Body of pancreas (tissue), 4 donors: ENCODE measurements around the gene MYDGF. TPM values are rescaled to one million over a fixed set of nuclear protein-coding genes. Genes with fewer than 3 reads are reported as not detected.

Experiments
- ATAC-seq: fragments of 150-250 bp; one replicate; pipeline ENCODE4 v1.9.1; 2016
- DNase-seq, 4 donors: peaks; one replicate each; pipeline ENCODE4 v3.0.0-alpha.2; 2019
- H3K27ac ChIP-seq, 4 donors: fragments of 200-600 bp; sonication (generic); 1 replicate in 3 of 4; 2 replicates in 1 of 4; pipeline versions ENCODE4 v1.5.1 to v1.6.1; 2016 to 2019; ENCODE audit warnings: mild to moderate bottlenecking in 1 of 4, mixed read lengths in 1 of 4, moderate library complexity in 1 of 4
- H3K27me3 ChIP-seq, 2 donors: fragments of 200-600 bp; sonication (generic); one replicate each; pipeline ENCODE4 v1.6.0; 2016; ENCODE audit warnings: mild to moderate bottlenecking in 1 of 2
- H3K36me3 ChIP-seq, 2 donors: fragments of 200-600 bp; sonication (generic); replicated peaks in 1 of 2; 2 replicates each; pipeline ENCODE4 v1.5.1; 2016; ENCODE audit warnings: low read depth in 2 of 2; ENCODE audit not compliant: insufficient read depth in 1 of 2
- H3K4me1 ChIP-seq: fragments of 200-600 bp; sonication (generic); one replicate; pipeline ENCODE4 v1.6.0; 2016
- H3K4me3 ChIP-seq, 2 donors: fragments of 200-600 bp; sonication (generic); 1 replicate in 1 of 2; 2 replicates in 1 of 2; pipeline ENCODE4 v1.5.1; 2016 to 2019
- H3K9me3 ChIP-seq, 3 donors: fragments of 200-600 bp; sonication (generic); 1 replicate in 2 of 3; 2 replicates in 1 of 3; pipeline ENCODE4 v1.5.1; 2016
- POLR2A ChIP-seq, 3 donors: fragments of 450-650 bp; IDR thresholded peaks; one replicate each; pipeline ENCODE4 v1.6.1; 2016; ENCODE audit warnings: antibody characterized with exemption in 3 of 3, mild to moderate bottlenecking in 2 of 3
- WGBS, 2 donors: methylation state at CpG; one replicate each; pipeline ENCODE4 v1.1.5; 2017; 5-methylcytosine and 5-hydroxymethylcytosine counted together
- intact Hi-C: fragments of 100-400 bp; cut with DNase I; formaldehyde crosslinking; loops from one replicate; pipeline ENCODE4 v1.15.1; 2023
- total RNA-seq, 2 donors: library from RNA; depleted of rRNA; stranded (reverse); fragments of >200 nt; gene quantifications; one replicate each; pipeline ENCODE4 v1.1.0, GENCODE V29; 2016
- TF ChIP-seq, protein P1 (sequence below), 7 experiments: fragments of 450-650 bp in 4 of 7; fragments of 200-600 bp in 3 of 7; sonication (generic) in 3 of 7; IDR thresholded peaks; one replicate each; pipeline ENCODE4 v1.5.1; 2016 to 2019; ENCODE audit warnings: antibody characterized with exemption in 7 of 7

The MYDGF gene
- total RNA-seq, 2 donors from 2014 or later = 42.5 to 50.1 TPM

DNA sequence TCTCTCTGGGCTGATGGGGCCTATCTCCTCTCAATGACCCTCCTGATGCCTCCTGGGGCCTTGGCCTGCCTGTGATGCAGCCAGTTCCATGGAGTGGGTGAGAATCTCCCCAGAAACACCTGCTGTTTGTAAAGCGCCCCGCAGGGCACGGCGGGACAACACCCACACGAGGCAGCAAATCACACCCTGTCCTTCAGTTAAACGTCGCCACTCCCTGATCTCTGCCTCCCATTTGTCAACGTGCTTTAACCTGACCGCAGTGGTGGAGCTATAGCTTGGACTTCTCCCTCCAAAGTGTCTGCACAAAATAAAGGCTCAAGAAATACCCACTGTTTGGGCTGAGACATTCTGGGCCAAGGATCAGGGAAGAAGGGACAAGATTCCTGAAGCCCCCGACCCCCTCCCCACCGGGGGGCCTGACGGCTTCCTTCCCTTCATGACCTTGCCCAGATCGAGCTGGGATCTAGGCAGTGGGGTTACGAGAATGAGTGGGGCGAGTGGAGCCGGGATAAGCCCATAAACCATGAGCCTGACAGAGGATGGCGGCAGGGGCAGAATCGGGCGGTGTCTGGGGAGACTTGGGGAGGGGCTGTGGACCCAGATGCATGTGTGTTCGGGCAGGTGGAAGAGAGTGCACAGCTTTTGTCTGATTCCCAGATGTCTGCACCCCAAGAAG is 8.0 kb downstream of the MYDGF start:
- 85 to 97% methylated on average over 6 to 20 of the region's 20 CpGs for WGBS, 2 donors
- intact Hi-C loops = no loop called here
- Histone ChIP-seq H3K27ac (no peak overlapping the region), H3K4me1 (no peaks in the 10 kb centered on the region), H3K36me3 (peaks cover 27 to 45% of the 10 kb centered on the region in 2 donors), H3K27me3 (no peaks in the 10 kb centered on the region), H3K9me3 (no peaks in the 10 kb centered on the region), H3K4me3 (no peak overlapping the region)
- no peak for DNase-seq
- TF ChIP-seq, protein P1, sequence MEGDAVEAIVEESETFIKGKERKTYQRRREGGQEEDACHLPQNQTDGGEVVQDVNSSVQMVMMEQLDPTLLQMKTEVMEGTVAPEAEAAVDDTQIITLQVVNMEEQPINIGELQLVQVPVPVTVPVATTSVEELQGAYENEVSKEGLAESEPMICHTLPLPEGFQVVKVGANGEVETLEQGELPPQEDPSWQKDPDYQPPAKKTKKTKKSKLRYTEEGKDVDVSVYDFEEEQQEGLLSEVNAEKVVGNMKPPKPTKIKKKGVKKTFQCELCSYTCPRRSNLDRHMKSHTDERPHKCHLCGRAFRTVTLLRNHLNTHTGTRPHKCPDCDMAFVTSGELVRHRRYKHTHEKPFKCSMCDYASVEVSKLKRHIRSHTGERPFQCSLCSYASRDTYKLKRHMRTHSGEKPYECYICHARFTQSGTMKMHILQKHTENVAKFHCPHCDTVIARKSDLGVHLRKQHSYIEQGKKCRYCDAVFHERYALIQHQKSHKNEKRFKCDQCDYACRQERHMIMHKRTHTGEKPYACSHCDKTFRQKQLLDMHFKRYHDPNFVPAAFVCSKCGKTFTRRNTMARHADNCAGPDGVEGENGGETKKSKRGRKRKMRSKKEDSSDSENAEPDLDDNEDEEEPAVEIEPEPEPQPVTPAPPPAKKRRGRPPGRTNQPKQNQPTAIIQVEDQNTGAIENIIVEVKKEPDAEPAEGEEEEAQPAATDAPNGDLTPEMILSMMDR (IDR thresholded peaks at IDR 0.05) = no peak
- no peak for ATAC-seq

DNA sequence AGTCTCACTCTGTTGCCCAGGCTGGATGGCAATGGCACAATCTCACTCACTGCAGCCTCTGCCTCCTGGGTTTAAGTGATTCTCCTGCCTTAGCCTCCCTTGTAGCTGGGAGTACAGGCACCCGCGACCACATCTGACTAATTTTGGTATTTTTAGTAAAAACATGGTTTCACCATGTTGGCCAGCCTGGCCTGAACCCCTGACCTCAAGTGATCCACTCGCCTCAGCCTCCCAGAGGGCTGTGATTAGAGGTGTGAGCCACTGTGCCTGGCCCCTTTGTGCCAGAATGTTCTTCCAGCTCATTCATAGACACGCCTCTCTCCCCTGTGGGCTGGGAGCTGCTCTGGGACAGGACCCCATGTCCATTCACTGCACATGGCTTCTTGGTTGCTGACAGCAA is 9.1 kb downstream of the MYDGF start:
- no peak for DNase-seq
- Histone ChIP-seq H3K4me1 (no peaks in the 10 kb centered on the region), H3K27ac (no peak overlapping the region), H3K9me3 (no peaks in the 10 kb centered on the region), H3K27me3 (no peaks in the 10 kb centered on the region), H3K4me3 (no peak overlapping the region), H3K36me3 (peaks cover 27 to 47% of the 10 kb centered on the region in 2 donors)
- 98 to 100% methylated on average over 4 of the region's 4 CpGs for WGBS, 2 donors
- intact Hi-C loops = no loop called here
- ATAC-seq = no peak
- TF ChIP-seq, protein P1 (IDR thresholded peaks at IDR 0.05) = no peak
- no peak for TF ChIP-seq POLR2A (IDR thresholded peaks at IDR 0.05)

DNA sequence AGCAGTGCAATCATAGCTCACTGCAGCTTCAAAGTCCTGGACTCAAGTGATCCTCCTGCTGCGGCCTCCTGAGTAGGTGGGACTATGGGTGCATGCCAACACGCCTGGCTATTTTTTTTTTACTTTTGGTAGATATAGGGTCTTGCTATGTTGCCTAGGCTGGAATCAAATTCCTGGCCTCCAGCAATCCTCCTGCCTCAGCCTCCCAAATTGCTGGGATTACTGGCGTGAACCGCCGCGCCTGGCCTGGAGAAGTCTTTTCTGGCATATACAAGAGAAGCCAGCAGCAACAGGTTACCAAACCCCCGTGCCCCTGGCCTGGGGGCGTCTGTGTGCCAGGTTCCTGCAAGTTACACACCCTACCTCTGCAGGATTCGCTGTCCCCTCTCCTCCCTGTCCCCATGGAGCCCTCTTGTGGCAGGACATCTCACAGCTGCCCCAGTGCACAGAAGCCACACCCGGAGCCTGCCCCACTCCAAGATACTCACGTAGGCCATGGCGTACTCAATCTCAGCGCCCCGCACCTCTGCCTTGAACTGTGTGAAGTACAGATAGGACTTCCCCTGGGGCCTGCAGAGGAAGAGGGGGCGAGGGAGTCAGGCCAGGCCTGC is 9.9 kb downstream of the MYDGF start:
- Histone ChIP-seq H3K9me3 (no peaks in the 10 kb centered on the region), H3K4me3 (no peak overlapping the region), H3K36me3 (peaks cover 27 to 43% of the 10 kb centered on the region in 2 donors), H3K27me3 (no peaks in the 10 kb centered on the region), H3K4me1 (no peaks in the 10 kb centered on the region), H3K27ac (no peak overlapping the region)
- intact Hi-C loops = no loop called here
- no peak for ATAC-seq
- TF ChIP-seq, protein P1 (IDR thresholded peaks at IDR 0.05) = peak in 1 of 7 experiments; percentile 2
- no peak for TF ChIP-seq POLR2A (IDR thresholded peaks at IDR 0.05)
- WGBS, 2 donors = 85 to 93% methylated on average over 10 to 15 of the region's 15 CpGs
- DNase-seq = no peak

DNA sequence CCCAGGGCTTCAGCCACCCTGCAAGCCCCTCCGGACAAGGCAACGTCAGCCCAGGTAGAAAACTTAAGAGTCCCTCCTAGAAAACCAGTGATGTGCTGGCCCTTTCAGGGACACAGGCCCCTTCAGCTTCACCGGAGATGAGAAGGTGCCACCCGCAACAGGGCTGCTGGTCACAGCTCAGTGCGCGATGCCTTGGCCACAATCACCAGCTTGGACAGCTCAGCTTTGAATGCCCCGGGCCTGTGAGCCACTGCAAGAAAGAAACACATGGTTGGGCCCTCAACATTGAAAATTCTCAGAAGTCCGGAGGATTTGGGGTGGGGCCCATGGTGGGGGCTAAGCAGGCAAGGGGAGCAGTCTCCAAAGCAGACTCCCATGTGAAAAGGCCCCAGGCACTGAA is 12.3 kb downstream of the MYDGF start:
- H3K9me3 ChIP-seq = no peaks in the 10 kb centered on the region
- no peaks in the 10 kb centered on the region for H3K4me1 ChIP-seq
- H3K27ac ChIP-seq = no peak overlapping the region
- ATAC-seq (no peak), DNase-seq (no peak)
- 93 to 95% methylated on average over 7 to 8 of the region's 8 CpGs for WGBS, 2 donors
- TF ChIP-seq, protein P1 (IDR thresholded peaks at IDR 0.05) = no peak
- TF ChIP-seq POLR2A (IDR thresholded peaks at IDR 0.05) = no peak
- H3K4me3 ChIP-seq = no peak overlapping the region
- intact Hi-C loops = no loop called here
- H3K27me3 ChIP-seq = no peaks in the 10 kb centered on the region
- peaks cover 27 to 32% of the 10 kb centered on the region in 2 donors for H3K36me3 ChIP-seq

DNA sequence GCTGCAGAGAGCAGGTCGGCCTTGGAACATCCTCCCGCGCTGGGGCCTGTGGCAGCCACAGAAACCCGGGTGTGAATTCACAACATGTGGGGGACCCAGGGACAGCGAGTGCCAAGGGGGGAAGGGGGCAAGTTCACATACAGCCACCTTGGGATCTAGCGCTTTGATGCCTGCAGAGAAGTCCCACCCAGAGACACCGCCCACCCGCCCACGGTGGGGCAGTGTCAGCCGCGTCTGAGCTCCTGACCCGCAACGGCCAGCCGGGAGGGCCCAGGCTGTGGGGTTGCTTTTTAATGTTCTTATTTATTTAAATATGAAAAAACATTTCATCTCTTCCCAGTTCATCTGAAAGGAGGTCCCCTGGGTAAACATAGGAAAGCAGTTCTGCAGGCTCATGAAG is 12.9 kb downstream of the MYDGF start:
- Histone ChIP-seq H3K36me3 (peaks cover 23 to 32% of the 10 kb centered on the region in 2 donors), H3K9me3 (no peaks in the 10 kb centered on the region), H3K27ac (no peak overlapping the region), H3K4me1 (no peaks in the 10 kb centered on the region), H3K27me3 (no peaks in the 10 kb centered on the region), H3K4me3 (no peak overlapping the region)
- 81 to 86% methylated on average over 14 of the region's 14 CpGs for WGBS, 2 donors
- DNase-seq (no peak), ATAC-seq (no peak)
- TF ChIP-seq, protein P1 (IDR thresholded peaks at IDR 0.05) = no peak
- TF ChIP-seq POLR2A (IDR thresholded peaks at IDR 0.05) = no peak
- intact Hi-C loops = no loop called here
